NCI-H1092 (cell line): ENCODE results near the gene DBNL.

Experiments used
- DNase-seq: peaks from one replicate; lab custom pipeline; 2025; lab: John Stamatoyannopoulos, UW

Gene DBNL

GRCh38 chr7:44078521-44078920 lies 34.0 kb downstream of the DBNL start:
- DNase-seq = no peak

- no peak for DNase-seq
Observed at GRCh38 chr7:44079331-44080021, 35.0 kb downstream of the DBNL start.

- no peak for DNase-seq
Observed at GRCh38 chr7:44080118-44080517, 35.6 kb downstream of the DBNL start.

- no peak for DNase-seq
Observed at GRCh38 chr7:44080686-44081265, 36.3 kb downstream of the DBNL start.

GRCh38 chr7:44081266-44081748 lies 36.8 kb downstream of the DBNL start:
- DNase-seq = no peak

- peak; percentile 99 for DNase-seq
Observed at GRCh38 chr7:44082541-44083207, 38.2 kb downstream of the DBNL start.

- DNase-seq = no peak
Observed at GRCh38 chr7:44083796-44084195, 39.3 kb downstream of the DBNL start.

- DNase-seq = no peak
Observed at GRCh38 chr7:44084701-44085100, 40.2 kb downstream of the DBNL start.

- DNase-seq = no peak
Observed at GRCh38 chr7:44085546-44085945, 41.0 kb downstream of the DBNL start.

GRCh38 chr7:44086627-44087026 lies 42.1 kb downstream of the DBNL start:
- DNase-seq = no peak

GRCh38 chr7:44087911-44088838 lies 43.7 kb downstream of the DBNL start:
- no peak for DNase-seq

- DNase-seq = no peak
Observed at GRCh38 chr7:44093102-44093641, 48.7 kb downstream of the DBNL start.

GRCh38 chr7:44094365-44094764 lies 49.9 kb downstream of the DBNL start:
- DNase-seq = no peak

- DNase-seq = no peak
Observed at GRCh38 chr7:44094883-44095592, 50.5 kb downstream of the DBNL start.

GRCh38 chr7:44095781-44096180 lies 51.3 kb downstream of the DBNL start:
- DNase-seq = no peak

GRCh38 chr7:44096326-44096881 lies 51.9 kb downstream of the DBNL start:
- DNase-seq = no peak

- no peak for DNase-seq
Observed at GRCh38 chr7:44097064-44097932, 52.8 kb downstream of the DBNL start.

- no peak for DNase-seq
Observed at GRCh38 chr7:44098092-44099068, 53.9 kb downstream of the DBNL start.

- DNase-seq = no peak
Observed at GRCh38 chr7:44099669-44100068, 55.2 kb downstream of the DBNL start.
